ENCODE measurements around the gene VWA1. TPM values are rescaled to one million over a fixed set of nuclear protein-coding genes. Genes with fewer than 3 reads are reported as not detected.

The VWA1 gene
- total RNA-seq, 1 experiment from 2014 or later = 56.6 TPM

- peak; percentile 39 to 75 for DNase-seq
- intact Hi-C loops (cut with micrococcal nuclease; ENCODE audit: unreplicated experiment) = loop anchor here (10.0 kb wide), 1 partner anchor 86 kb away; the partner anchor contains the start of gene DVL1
- Histone ChIP-seq H3K9me2 (ENCODE audit: insufficient read depth) (no peaks in the 10 kb centered on the region), H2AFZ (peak overlapping the region; percentile 82), H3K4me1 (replicated peaks; ENCODE audit: insufficient read depth) (peaks cover 56% of the 10 kb centered on the region), H3K36me3 (ENCODE audit: low read depth) (no peaks in the 10 kb centered on the region), H3F3A (ENCODE audit: insufficient read depth, low read depth) (peaks cover 33% of the 10 kb centered on the region; the same call in 1 of the 2 replicates), H3K79me2 (ENCODE audit: low read depth) (no peaks in the 10 kb centered on the region), H3K27me3 (ENCODE audit: insufficient read depth, low read depth) (no peaks in the 10 kb centered on the region), H3K4me3 (peak overlapping the region; percentile 52; the same call in 1 of the 2 replicates), H3K4me2 (peak overlapping the region; percentile 85), H3K9me3 (ENCODE audit: insufficient read depth, low read depth) (no peaks in the 10 kb centered on the region), H3K27ac (peak overlapping the region; percentile 51), H4K20me1 (ENCODE audit: insufficient read depth) (no peaks in the 10 kb centered on the region)
- POLR2A ChIA-PET (ENCODE audit: unreplicated experiment) = interaction anchor here (0.5 to 1.0 kb wide), 5 partner anchors 22 to 1156 kb away, joined by 3 to 9 read pairs (median 5); no protein-coding TSS in a partner anchor
- BruUV-seq (replicated peaks) = TSS peak; percentile 57
- CTCF ChIA-PET = interaction anchor here (0.7 kb wide), 1 partner anchor 9 kb away, joined by 3 read pairs; the partner anchor contains the start of gene ANKRD65
- TF ChIP-seq CTCF (conservative IDR thresholded peaks at IDR 0.05) = no peak; the same call in 1 of the 2 replicates
Observed at GRCh38 chr1:1430114-1430982, 5.1 kb upstream of the VWA1 start.

DNA sequence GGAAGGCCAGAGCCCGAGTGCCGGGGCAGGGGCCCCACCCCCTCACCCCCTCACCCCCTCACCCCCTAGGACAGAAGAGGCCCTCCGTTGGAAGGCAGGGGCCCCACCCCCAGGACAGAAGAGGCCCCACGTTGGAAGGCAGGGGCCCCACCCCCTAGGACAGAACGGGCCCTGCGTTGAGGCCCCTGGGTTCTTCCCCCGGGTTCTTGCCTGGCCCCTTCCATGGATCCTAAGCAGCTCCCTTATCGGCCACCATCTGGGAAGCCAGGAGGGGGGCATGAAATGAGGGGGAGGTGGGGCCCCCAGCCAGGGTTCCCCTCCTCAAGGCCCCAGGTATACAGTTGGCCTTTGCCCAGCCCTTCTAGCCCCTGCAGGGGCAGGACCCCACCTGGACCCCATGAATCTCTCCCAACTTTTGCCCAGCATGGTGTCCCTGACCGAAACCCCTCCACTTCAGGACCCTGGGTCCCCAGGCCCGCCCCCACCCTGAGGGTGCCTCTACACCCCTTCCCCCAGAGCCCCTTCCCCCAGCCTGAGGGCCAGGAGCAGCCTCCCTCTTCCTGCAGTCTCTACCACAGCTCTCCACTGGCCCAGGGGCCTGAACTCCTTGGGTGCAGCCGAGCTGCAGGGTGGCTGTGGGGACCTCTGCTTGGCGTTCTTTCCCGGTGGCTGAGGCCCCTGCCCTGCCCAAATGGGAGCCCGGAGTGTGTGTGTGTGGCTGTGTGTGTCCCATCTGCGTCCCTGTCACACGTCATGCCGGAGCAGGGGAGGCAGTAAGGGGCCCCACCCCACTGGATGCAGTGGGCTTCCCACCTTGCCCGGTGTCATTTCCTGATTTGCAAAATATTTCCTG lies 4.3 kb upstream of the VWA1 start:
- Histone ChIP-seq H3K27ac (peak overlapping the region; percentile 51), H4K20me1 (ENCODE audit: insufficient read depth) (no peaks in the 10 kb centered on the region), H3K79me2 (ENCODE audit: low read depth) (peaks cover 3% of the 10 kb centered on the region; the same call in 1 of the 2 replicates), H2AFZ (peak overlapping the region; percentile 66), H3K36me3 (ENCODE audit: low read depth) (no peaks in the 10 kb centered on the region), H3K27me3 (ENCODE audit: insufficient read depth, low read depth) (no peaks in the 10 kb centered on the region), H3K9me3 (ENCODE audit: insufficient read depth, low read depth) (no peaks in the 10 kb centered on the region), H3K9me2 (ENCODE audit: insufficient read depth) (no peaks in the 10 kb centered on the region), H3K4me3 (peak overlapping the region; percentile 52), H3F3A (ENCODE audit: insufficient read depth, low read depth) (peaks cover 33% of the 10 kb centered on the region; the same call in 1 of the 2 replicates), H3K4me2 (peak overlapping the region; percentile 85), H3K4me1 (replicated peaks; ENCODE audit: insufficient read depth) (peaks cover 59% of the 10 kb centered on the region)
- CTCF ChIA-PET = interaction anchor here (0.6 to 0.8 kb wide), 2 partner anchors 32 to 93 kb away, joined by 3 to 5 read pairs; partner anchors contain the start of gene CCNL2
- POLR2A ChIA-PET (ENCODE audit: unreplicated experiment) = interaction anchor here (0.5 to 1.0 kb wide), 8 partner anchors 13 to 1155 kb away, joined by 3 to 9 read pairs (median 5); partner anchors contain the start of gene CCNL2
- DNase-seq = no peak
- no TSS peak for BruUV-seq (replicated peaks)
- TF ChIP-seq EZH2 (IDR thresholded peaks at IDR 0.05; ENCODE audit: low read depth) = no peak
- TF ChIP-seq CTCF (conservative IDR thresholded peaks at IDR 0.05) = no peak
- intact Hi-C loops (cut with micrococcal nuclease; ENCODE audit: unreplicated experiment) = loop anchor here (10.0 kb wide), 1 partner anchor 86 kb away; the partner anchor contains the start of gene DVL1
